HepG2 (cell line): ENCODE measurements around the gene MLX. TPM values are rescaled to one million over a fixed set of nuclear protein-coding genes. Genes with fewer than 3 reads are reported as not detected.
A peak's percentile ranks its signal among the peaks of the same experiment; 100 is the strongest.

Experiments
- ATAD3A ChIP-seq: sonication (generic); formaldehyde crosslinking; IDR thresholded peaks from 2 replicates; pipeline ENCODE4 v1.4.0; 2020; ENCODE audit warnings: missing genetic modification reagents
- CEBPB ChIP-seq: IDR thresholded peaks from 2 replicates; pipeline ENCODE4 v1.6.1; 2011; ENCODE audit warnings: low read depth, low read length, improper control_type of control experiment, borderline replicate concordance
- ELF1 ChIP-seq: sonication (generic); formaldehyde crosslinking; IDR thresholded peaks from 2 replicates; pipeline ENCODE4 v1.4.0; 2020; ENCODE audit warnings: missing genetic modification reagents
- GATAD2A ChIP-seq: IDR thresholded peaks from 2 replicates; pipeline ENCODE4 v1.6.1; 2016
- HDAC6 ChIP-seq: fragments of 200-600 bp; sonication (generic); IDR thresholded peaks from 2 replicates; pipeline ENCODE4 v1.7.0; 2017; ENCODE audit warnings: mild to moderate bottlenecking, antibody characterized with exemption, low read length, low read depth
- HMG20A ChIP-seq: IDR thresholded peaks from 2 replicates; pipeline ENCODE4 v1.6.1; 2016; ENCODE audit warnings: borderline replicate concordance
- HNRNPLL ChIP-seq: fragments of 200-400 bp; formaldehyde crosslinking; IDR thresholded peaks from 2 replicates; pipeline ENCODE4 v1.6.1; 2017; ENCODE audit warnings: mild to moderate bottlenecking, low read depth, low read length; ENCODE audit not compliant: poor library complexity, severe bottlenecking
- ISX ChIP-seq: sonication (generic); formaldehyde crosslinking; conservative IDR thresholded peaks from 2 replicates; pipeline ENCODE4 v1.5.0; 2020; ENCODE audit warnings: missing genetic modification reagents
- KAT7 ChIP-seq: IDR thresholded peaks from 2 replicates; pipeline ENCODE4 v1.6.1; 2018; ENCODE audit warnings: borderline replicate concordance, missing compliant biosample characterization
- KDM3A ChIP-seq: IDR thresholded peaks from 2 replicates; pipeline ENCODE4 v1.6.1; 2018; ENCODE audit warnings: low read depth, missing compliant biosample characterization
- KLF15 ChIP-seq: sonication (generic); formaldehyde crosslinking; IDR thresholded peaks from 2 replicates; pipeline ENCODE4 v1.8.1; 2023; ENCODE audit warnings: borderline replicate concordance, mild to moderate bottlenecking, inconsistent platforms, missing genetic modification reagents, mixed read lengths
- MIER2 ChIP-seq: IDR thresholded peaks from 2 replicates; pipeline ENCODE4 v1.6.1; 2016; ENCODE audit warnings: missing biosample characterization, missing genetic modification reagents
- ONECUT2 ChIP-seq: sonication (generic); formaldehyde crosslinking; IDR thresholded peaks from 2 replicates; pipeline ENCODE4 v1.4.0; 2020; ENCODE audit warnings: missing genetic modification reagents
- PHF20 ChIP-seq: sonication (generic); formaldehyde crosslinking; IDR thresholded peaks from 2 replicates; pipeline ENCODE4 v1.5.0; 2020; ENCODE audit warnings: mild to moderate bottlenecking, missing genetic modification reagents
- PHF5A ChIP-seq: IDR thresholded peaks from one replicate; pipeline ENCODE4 v1.6.1; 2018; ENCODE audit warnings: low read depth, missing genetic modification reagents; ENCODE audit not compliant: unreplicated experiment
- POLR2G ChIP-seq: fragments of 200-400 bp; formaldehyde crosslinking; IDR thresholded peaks from 2 replicates; pipeline ENCODE4 v1.6.1; 2018; ENCODE audit warnings: mild to moderate bottlenecking, low read depth, low read length, moderate library complexity
- SALL2 ChIP-seq: sonication (generic); formaldehyde crosslinking; IDR thresholded peaks from 2 replicates; pipeline ENCODE4 v1.8.1; 2023; ENCODE audit warnings: mild to moderate bottlenecking, missing genetic modification reagents, inconsistent platforms
- SOX5 ChIP-seq: IDR thresholded peaks from 2 replicates; pipeline ENCODE4 v1.6.1; 2016; ENCODE audit warnings: borderline replicate concordance
- TEAD2 ChIP-seq: sonication (generic); formaldehyde crosslinking; IDR thresholded peaks from 2 replicates; pipeline ENCODE4 v1.9.0; 2021; ENCODE audit warnings: missing genetic modification reagents
- ZBTB7B ChIP-seq: sonication (generic); formaldehyde crosslinking; IDR thresholded peaks from 2 replicates; pipeline ENCODE4 v1.4.0; 2020; ENCODE audit warnings: missing genetic modification reagents
- ZGPAT ChIP-seq: IDR thresholded peaks from 2 replicates; pipeline ENCODE4 v1.6.1; 2016; ENCODE audit warnings: mild to moderate bottlenecking
- ZKSCAN1 ChIP-seq: fragments of 150-350 bp; IDR thresholded peaks from 2 replicates; pipeline ENCODE4 v1.6.1; 2014; ENCODE audit warnings: low read length
- ZNF292 ChIP-seq: sonication (generic); formaldehyde crosslinking; IDR thresholded peaks from 2 replicates; pipeline ENCODE4 v1.8.1; 2022; ENCODE audit warnings: mild to moderate bottlenecking, low read depth, missing genetic modification reagents, borderline replicate concordance
- ZNF329 ChIP-seq: sonication (generic); formaldehyde crosslinking; IDR thresholded peaks from 2 replicates; pipeline ENCODE4 v1.9.0; 2021; ENCODE audit warnings: low read depth, mild to moderate bottlenecking, missing genetic modification reagents
- ZNF460 ChIP-seq: sonication (generic); formaldehyde crosslinking; IDR thresholded peaks from 2 replicates; pipeline ENCODE4 v1.5.1; 2020; ENCODE audit warnings: missing genetic modification reagents, mild to moderate bottlenecking, borderline replicate concordance
- ZNF567 ChIP-seq: sonication (generic); formaldehyde crosslinking; IDR thresholded peaks from 2 replicates; pipeline ENCODE4 v1.8.1; 2023; ENCODE audit warnings: mild to moderate bottlenecking, missing genetic modification reagents, borderline replicate concordance
- ZSCAN5A ChIP-seq: sonication (generic); formaldehyde crosslinking; IDR thresholded peaks from 2 replicates; pipeline ENCODE4 v1.8.0; 2022; ENCODE audit warnings: mild to moderate bottlenecking, missing genetic modification reagents, borderline replicate concordance
- polyA plus RNA-seq, 8 experiments: library from polyadenylated mRNA; depleted of rRNA in 3 of 8; stranded (reverse) in 7 of 8; unstranded in 1 of 8; fragments of >200 nt; fragmentation: Illumina TruSeq in 4 of 8; extraction: Trizol in 4 of 8; gene quantifications; 2 replicates each; pipeline versions ENCODE4 v1.2.1 to v1.2.3, GENCODE V29; 2011 to 2016; ENCODE audit warnings: low read depth in 4 of 8, missing spikeins in 1 of 8, mixed read lengths in 1 of 8; ENCODE audit not compliant: insufficient read depth in 1 of 8
- total RNA-seq, 5 experiments: library from RNA; depleted of rRNA; stranded (reverse); fragments of >200 nt; fragmentation: Illumina TruSeq; extraction: Trizol; gene quantifications; 2 replicates each; pipeline ENCODE4 v1.2.3, GENCODE V29; 2016; ENCODE audit warnings: low read depth in 1 of 5
- TF ChIP-seq, protein P1 (sequence below): sonication (generic); formaldehyde crosslinking; IDR thresholded peaks from 2 replicates; pipeline ENCODE4 v1.8.0; 2022; ENCODE audit warnings: low read depth, missing genetic modification reagents

MLX gene
- total and polyA plus RNA-seq, 2 of the 13 experiments (the other 11 are each of a cell fraction or from before 2014, with no cell fraction given), result 38.9 to 74.4 TPM

GRCh38 chr17:42564815-42565522 is 1.9 kb upstream of the MLX start (continued):
- no peak for TF ChIP-seq KLF15 (CRISPR knock-in tag)
- TF ChIP-seq MIER2 (CRISPR knock-in tag), result peak; percentile 39; the same call in 1 of the 2 replicates
- peak; percentile 52; the same call in 1 of the 2 replicates for TF ChIP-seq SALL2 (CRISPR knock-in tag)
- no peak for TF ChIP-seq ZKSCAN1
- TF ChIP-seq ONECUT2 (CRISPR knock-in tag), result peak; percentile 90
- peak; percentile 40; the same call in 1 of the 2 replicates for TF ChIP-seq HMG20A (CRISPR knock-in tag)
- TF ChIP-seq, protein P1, sequence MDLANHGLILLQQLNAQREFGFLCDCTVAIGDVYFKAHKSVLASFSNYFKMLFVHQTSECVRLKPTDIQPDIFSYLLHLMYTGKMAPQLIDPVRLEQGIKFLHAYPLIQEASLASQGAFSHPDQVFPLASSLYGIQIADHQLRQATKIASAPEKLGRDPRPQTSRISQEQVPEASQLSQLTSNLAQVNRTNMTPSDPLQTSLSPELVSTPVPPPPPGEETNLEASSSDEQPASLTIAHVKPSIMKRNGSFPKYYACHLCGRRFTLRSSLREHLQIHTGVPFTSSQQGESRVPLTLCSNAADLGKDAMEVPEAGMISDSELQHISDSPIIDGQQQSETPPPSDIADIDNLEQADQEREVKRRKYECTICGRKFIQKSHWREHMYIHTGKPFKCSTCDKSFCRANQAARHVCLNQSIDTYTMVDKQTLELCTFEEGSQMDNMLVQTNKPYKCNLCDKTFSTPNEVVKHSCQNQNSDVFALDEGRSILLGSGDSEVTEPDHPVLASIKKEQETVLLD (CRISPR knock-in tag), result no peak
- no peak for TF ChIP-seq ISX
- peak; percentile 51; the same call in 1 of the 2 replicates for TF ChIP-seq KAT7 (CRISPR knock-in tag)
- 0 out of 2 replicates have a peak, but pooled peaks have one; percentile 43 for TF ChIP-seq KDM3A (CRISPR knock-in tag)
- TF ChIP-seq ZNF460 (CRISPR knock-in tag), result no peak
- peak; percentile 67; the same call in 1 of the 2 replicates for TF ChIP-seq ZBTB7B (CRISPR knock-in tag)
- TF ChIP-seq SOX5 (CRISPR knock-in tag), result peak; percentile 75
- TF ChIP-seq CEBPB, result peak; percentile 17; the same call in 1 of the 2 replicates
- TF ChIP-seq ATAD3A (CRISPR knock-in tag), result no peak
- TF ChIP-seq ZSCAN5A, result no peak
- TF ChIP-seq POLR2G, result peak; percentile 54
- TF ChIP-seq ZGPAT (CRISPR knock-in tag), result peak; percentile 84
- TF ChIP-seq HNRNPLL, result no peak
- peak; percentile 96 for TF ChIP-seq GATAD2A (CRISPR knock-in tag)
- peak; percentile 69 for TF ChIP-seq PHF5A
- no peak for TF ChIP-seq ZNF329
- TF ChIP-seq ZNF567 (CRISPR knock-in tag), result 0 out of 2 replicates have a peak, but pooled peaks have one; percentile 96
- TF ChIP-seq ELF1 (CRISPR knock-in tag), result peak; percentile 57; the same call in 1 of the 2 replicates
- 0 out of 2 replicates have a peak, but pooled peaks have one; percentile 17 for TF ChIP-seq TEAD2 (CRISPR knock-in tag)
- TF ChIP-seq ZNF292 (CRISPR knock-in tag), result no peak
- peak; percentile 43; the same call in 1 of the 2 replicates for TF ChIP-seq PHF20
- no peak for TF ChIP-seq HDAC6
